ENCODE results near the gene APBB3. TPM values are rescaled to one million over a fixed set of nuclear protein-coding genes. Genes with fewer than 3 reads are reported as not detected.
"Not testable (repeated sequence)": the region's sequence is repeated elsewhere in the genome, so short reads cannot be mapped to it uniquely, and the experiment has no call there.

APBB3 gene
- polyA plus RNA-seq, 1 donor: 27.2 TPM

- H3K4me1 ChIP-seq (ENCODE audit: control insufficient read depth, insufficient read depth, low read length): no peaks in the 10 kb centered on the region
- H3K27me3 ChIP-seq (ENCODE audit: control insufficient read depth, insufficient read depth, low read length): no peaks in the 10 kb centered on the region
- H3K4me3 ChIP-seq (ENCODE audit: low read length): no peak overlapping the region
- no peaks in the 10 kb centered on the region for H3K36me3 ChIP-seq (ENCODE audit: control insufficient read depth, insufficient read depth, low read length)
- DNase-seq: peak in 1 of 2 donors; percentile 35
- no peak overlapping the region for H3K27ac ChIP-seq (ENCODE audit: low read length)
- H3K9me3 ChIP-seq (ENCODE audit: control insufficient read depth, low read depth, low read length): no peaks in the 10 kb centered on the region
Measured at GRCh38 chr5:140600096-140600495, 35.7 kb upstream of the APBB3 start.

GRCh38 chr5:140598836-140599235 is 34.4 kb upstream of the APBB3 start:
- H3K4me1 ChIP-seq (ENCODE audit: control insufficient read depth, insufficient read depth, low read length): no peaks in the 10 kb centered on the region
- DNase-seq: no peak
- no peaks in the 10 kb centered on the region for H3K27me3 ChIP-seq (ENCODE audit: control insufficient read depth, insufficient read depth, low read length)
- no peak overlapping the region for H3K27ac ChIP-seq (ENCODE audit: low read length)
- H3K36me3 ChIP-seq (ENCODE audit: control insufficient read depth, insufficient read depth, low read length): no peaks in the 10 kb centered on the region
- no peak overlapping the region for H3K4me3 ChIP-seq (ENCODE audit: low read length)
- H3K9me3 ChIP-seq (ENCODE audit: control insufficient read depth, low read depth, low read length): no peaks in the 10 kb centered on the region
- no CpG with 5 or more reads among the region's 2 CpGs for WGBS (ENCODE audit: insufficient coverage, low lambda C conversion rate)

DNA sequence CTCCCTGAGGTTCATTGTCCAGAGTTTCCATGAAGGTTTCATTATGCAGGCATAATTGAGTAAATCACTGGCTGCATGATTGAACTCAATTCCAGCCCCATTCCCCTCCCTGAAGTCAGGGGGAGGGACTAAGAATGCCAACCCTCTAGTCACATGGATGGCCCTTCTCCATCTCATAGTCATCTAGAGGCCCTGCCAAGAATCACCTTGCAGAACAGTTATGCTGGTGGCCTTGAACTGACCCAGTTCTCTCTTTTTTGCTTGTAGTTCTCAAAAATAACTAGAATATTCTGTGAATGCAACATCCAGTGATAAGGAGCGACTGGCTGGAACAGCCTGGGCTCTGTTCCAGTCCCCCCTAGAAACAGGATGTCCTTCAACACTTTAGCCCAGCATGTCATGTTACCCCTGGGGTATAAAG is 31.9 kb upstream of the APBB3 start:
- no peak for DNase-seq
- H3K27ac ChIP-seq (ENCODE audit: low read length): no peak overlapping the region
- no peak overlapping the region for H3K4me3 ChIP-seq (ENCODE audit: low read length)
- no peaks in the 10 kb centered on the region for H3K27me3 ChIP-seq (ENCODE audit: control insufficient read depth, insufficient read depth, low read length)
- no CpG with 5 or more reads among the region's 1 CpG for WGBS (ENCODE audit: insufficient coverage, low lambda C conversion rate)
- no peaks in the 10 kb centered on the region for H3K9me3 ChIP-seq (ENCODE audit: control insufficient read depth, low read depth, low read length)
- no peaks in the 10 kb centered on the region for H3K4me1 ChIP-seq (ENCODE audit: control insufficient read depth, insufficient read depth, low read length)
- no peaks in the 10 kb centered on the region for H3K36me3 ChIP-seq (ENCODE audit: control insufficient read depth, insufficient read depth, low read length)

DNA sequence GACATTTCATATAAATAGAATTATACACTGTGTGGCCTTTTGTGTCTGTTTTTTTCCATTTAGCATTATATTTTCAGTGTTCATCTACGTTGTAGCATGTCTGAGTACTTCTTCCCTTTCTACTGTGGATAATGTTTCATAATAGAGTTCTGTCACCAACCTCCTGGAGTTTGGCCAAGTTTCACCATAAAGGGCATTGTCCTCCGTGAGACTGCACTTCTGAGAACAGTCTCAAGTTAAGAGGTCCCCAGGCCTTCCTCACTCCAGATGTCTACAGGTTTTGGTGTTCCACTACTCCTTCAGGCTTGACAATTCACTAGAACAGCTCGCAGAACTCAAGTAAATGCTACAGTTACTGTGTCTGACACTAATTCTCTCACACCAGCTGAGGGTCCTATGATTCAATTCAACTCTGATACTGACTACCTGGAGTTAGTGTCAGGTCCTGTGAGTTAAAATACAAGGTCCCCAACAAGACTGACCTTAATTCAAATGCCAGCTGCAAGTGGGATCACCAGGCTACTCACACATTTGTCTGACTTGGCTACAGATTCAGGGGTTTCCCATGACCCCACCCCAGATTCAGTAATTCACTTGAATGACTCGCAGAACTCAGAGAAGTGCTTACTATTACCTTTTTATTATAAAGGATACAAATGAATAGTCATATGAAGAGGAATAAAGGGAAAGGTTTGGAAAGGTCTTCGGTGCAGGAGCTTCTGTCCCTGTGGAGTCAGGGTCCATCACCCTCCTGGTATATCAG is 31.3 kb upstream of the APBB3 start:
- Histone ChIP-seq H3K36me3 (ENCODE audit: control insufficient read depth, insufficient read depth, low read length) (no peaks in the 10 kb centered on the region), H3K4me3 (ENCODE audit: low read length) (no peak overlapping the region), H3K27ac (ENCODE audit: low read length) (no peak overlapping the region), H3K4me1 (ENCODE audit: control insufficient read depth, insufficient read depth, low read length) (no peaks in the 10 kb centered on the region), H3K27me3 (ENCODE audit: control insufficient read depth, insufficient read depth, low read length) (no peaks in the 10 kb centered on the region), H3K9me3 (ENCODE audit: control insufficient read depth, low read depth, low read length) (no peaks in the 10 kb centered on the region)
- WGBS (ENCODE audit: insufficient coverage, low lambda C conversion rate): 80% methylated on average over 1 of the region's 5 CpGs
- peak; percentile 40 to 61 for DNase-seq

- no peak for DNase-seq
- no peaks in the 10 kb centered on the region for H3K36me3 ChIP-seq (ENCODE audit: control insufficient read depth, insufficient read depth, low read length)
- H3K27ac ChIP-seq (ENCODE audit: low read length): no peak overlapping the region
- H3K4me3 ChIP-seq (ENCODE audit: low read length): no peak overlapping the region
- no CpG with 5 or more reads among the region's 6 CpGs for WGBS (ENCODE audit: insufficient coverage, low lambda C conversion rate)
- H3K27me3 ChIP-seq (ENCODE audit: control insufficient read depth, insufficient read depth, low read length): peaks cover 2% of the 10 kb centered on the region
- H3K4me1 ChIP-seq (ENCODE audit: control insufficient read depth, insufficient read depth, low read length): no peaks in the 10 kb centered on the region
- no peaks in the 10 kb centered on the region for H3K9me3 ChIP-seq (ENCODE audit: control insufficient read depth, low read depth, low read length)
Measured at GRCh38 chr5:140594169-140594568, 29.8 kb upstream of the APBB3 start.

GRCh38 chr5:140593070-140593469 is 28.7 kb upstream of the APBB3 start:
- H3K4me3 ChIP-seq (ENCODE audit: low read length): peak overlapping the region; percentile 9
- H3K27me3 ChIP-seq (ENCODE audit: control insufficient read depth, insufficient read depth, low read length); H3K4me1 ChIP-seq (ENCODE audit: control insufficient read depth, insufficient read depth, low read length); H3K9me3 ChIP-seq (ENCODE audit: control insufficient read depth, low read depth, low read length); DNase-seq; H3K36me3 ChIP-seq (ENCODE audit: control insufficient read depth, insufficient read depth, low read length); H3K27ac ChIP-seq (ENCODE audit: low read length): not testable (repeated sequence)
- WGBS (ENCODE audit: insufficient coverage, low lambda C conversion rate): no CpG with 5 or more reads among the region's 14 CpGs

DNA sequence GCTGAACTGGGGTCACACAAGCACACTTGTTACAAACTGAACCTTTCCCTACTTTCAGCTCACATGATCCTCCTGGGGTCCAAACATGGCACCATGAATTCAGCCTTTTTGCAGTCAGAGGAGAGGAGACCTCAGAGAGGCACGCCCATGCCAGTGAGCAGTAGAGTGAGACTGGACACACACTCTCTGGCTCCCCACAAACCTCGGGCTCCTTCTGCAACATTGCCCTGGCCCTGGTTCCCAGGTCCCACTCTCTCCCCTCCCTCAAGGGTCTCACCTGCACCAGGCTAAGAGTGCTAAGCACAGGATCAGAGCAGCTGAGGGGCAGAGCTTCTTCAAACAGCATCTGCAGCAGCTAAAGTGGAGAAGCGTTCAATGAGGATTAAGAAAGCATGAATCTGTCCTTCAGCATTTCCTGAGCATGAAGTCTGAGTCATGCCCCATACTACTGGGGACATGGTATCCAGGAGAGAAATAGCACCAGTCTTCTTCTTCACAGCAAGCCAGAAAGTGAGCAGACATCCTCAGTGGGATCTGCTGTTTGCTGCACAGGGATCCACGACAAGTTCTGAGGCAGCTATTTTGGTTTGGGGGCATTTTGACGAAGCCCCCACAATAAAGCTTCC is 27.5 kb upstream of the APBB3 start:
- Histone ChIP-seq H3K4me1 (ENCODE audit: control insufficient read depth, insufficient read depth, low read length) (no peaks in the 10 kb centered on the region), H3K4me3 (ENCODE audit: low read length) (no peak overlapping the region), H3K27me3 (ENCODE audit: control insufficient read depth, insufficient read depth, low read length) (peaks cover 2% of the 10 kb centered on the region), H3K9me3 (ENCODE audit: control insufficient read depth, low read depth, low read length) (no peaks in the 10 kb centered on the region), H3K27ac (ENCODE audit: low read length) (no peak overlapping the region), H3K36me3 (ENCODE audit: control insufficient read depth, insufficient read depth, low read length) (no peaks in the 10 kb centered on the region)
- WGBS (ENCODE audit: insufficient coverage, low lambda C conversion rate): no CpG with 5 or more reads among the region's 5 CpGs
- DNase-seq: no peak

GRCh38 chr5:140590861-140591260 is 26.5 kb upstream of the APBB3 start:
- H3K4me1 ChIP-seq (ENCODE audit: control insufficient read depth, insufficient read depth, low read length): no peaks in the 10 kb centered on the region
- H3K9me3 ChIP-seq (ENCODE audit: control insufficient read depth, low read depth, low read length): no peaks in the 10 kb centered on the region

GRCh38 chr5:140588311-140589070 is 24.1 kb upstream of the APBB3 start:
- 83% methylated on average over 3 of the region's 5 CpGs for WGBS (ENCODE audit: insufficient coverage, low lambda C conversion rate)
- H3K4me3 ChIP-seq (ENCODE audit: low read length): no peak overlapping the region
- H3K9me3 ChIP-seq (ENCODE audit: control insufficient read depth, low read depth, low read length): no peaks in the 10 kb centered on the region
- H3K36me3 ChIP-seq (ENCODE audit: control insufficient read depth, insufficient read depth, low read length): no peaks in the 10 kb centered on the region
- no peak for DNase-seq
- H3K27ac ChIP-seq (ENCODE audit: low read length): no peak overlapping the region
- peaks cover 2% of the 10 kb centered on the region for H3K27me3 ChIP-seq (ENCODE audit: control insufficient read depth, insufficient read depth, low read length)
- H3K4me1 ChIP-seq (ENCODE audit: control insufficient read depth, insufficient read depth, low read length): no peaks in the 10 kb centered on the region

More at GRCh38 chr5:140590861-140591260, 26.5 kb upstream of the APBB3 start:
- no CpG with 5 or more reads among the region's 7 CpGs for WGBS (ENCODE audit: insufficient coverage, low lambda C conversion rate)
- no peak for DNase-seq
- Histone ChIP-seq H3K4me3 (ENCODE audit: low read length) (no peak overlapping the region), H3K36me3 (ENCODE audit: control insufficient read depth, insufficient read depth, low read length) (no peaks in the 10 kb centered on the region), H3K27me3 (ENCODE audit: control insufficient read depth, insufficient read depth, low read length) (peaks cover 2% of the 10 kb centered on the region), H3K27ac (ENCODE audit: low read length) (no peak overlapping the region)

GRCh38 chr5:140587495-140587894 is 23.1 kb upstream of the APBB3 start:
- WGBS (ENCODE audit: insufficient coverage, low lambda C conversion rate): no CpG with 5 or more reads among the region's 1 CpG
- Histone ChIP-seq H3K4me1 (ENCODE audit: control insufficient read depth, insufficient read depth, low read length) (no peaks in the 10 kb centered on the region), H3K4me3 (ENCODE audit: low read length) (no peak overlapping the region)

More at GRCh38 chr5:140587495-140587894, 23.1 kb upstream of the APBB3 start:
- H3K9me3 ChIP-seq (ENCODE audit: control insufficient read depth, low read depth, low read length): no peaks in the 10 kb centered on the region
- no peaks in the 10 kb centered on the region for H3K36me3 ChIP-seq (ENCODE audit: control insufficient read depth, insufficient read depth, low read length)
- no peak for DNase-seq
- H3K27me3 ChIP-seq (ENCODE audit: control insufficient read depth, insufficient read depth, low read length): peaks cover 2% of the 10 kb centered on the region
- H3K27ac ChIP-seq (ENCODE audit: low read length): no peak overlapping the region

Data from large intestine (tissue), 3 donors.